Muscle of leg (tissue), 11 donors: ENCODE data around the gene PGBD1. TPM values are rescaled to one million over a fixed set of nuclear protein-coding genes. Genes with fewer than 3 reads are reported as not detected.

Source experiments
- DNase-seq: peaks from one replicate; pipeline ENCODE4 v3.0.0; 2013
- H3K27ac ChIP-seq: one replicate; pipeline ENCODE4 v1.5.1; 2013; ENCODE audit warnings: mild to moderate bottlenecking, low read length, control low read depth
- H3K27me3 ChIP-seq: one replicate; pipeline ENCODE4 v1.6.1; 2013; ENCODE audit warnings: low read length; ENCODE audit not compliant: control insufficient read depth, insufficient read depth
- H3K36me3 ChIP-seq: one replicate; pipeline ENCODE4 v1.6.1; 2013; ENCODE audit warnings: low read length; ENCODE audit not compliant: control insufficient read depth, insufficient read depth
- H3K4me1 ChIP-seq: one replicate; pipeline ENCODE4 v1.6.1; 2013; ENCODE audit warnings: low read length; ENCODE audit not compliant: control insufficient read depth, insufficient read depth
- H3K4me3 ChIP-seq: one replicate; pipeline ENCODE4 v1.5.1; 2013; ENCODE audit warnings: low read length, control low read depth
- H3K9me3 ChIP-seq: replicated peaks from 2 replicates; pipeline ENCODE4 v1.6.1; 2013; ENCODE audit warnings: low read depth, low read length; ENCODE audit not compliant: control insufficient read depth
- WGBS: methylation state at CpG from one replicate; pipeline ENCODE4 v1.1.5; 2013; ENCODE audit warnings: missing lambda C conversion rate; ENCODE audit not compliant: insufficient coverage; 5-methylcytosine and 5-hydroxymethylcytosine counted together
- polyA plus RNA-seq, 8 donors: library from polyadenylated mRNA; unstranded; fragments of 120-200 nt; gene quantifications; one replicate each; pipeline versions ENCODE4 v1.2.1 to v1.2.3, GENCODE V29; 2013; ENCODE audit warnings: inconsistent platforms in 1 of 8, low replicate concordance in 1 of 8; ENCODE audit not compliant: insufficient read length in 8 of 8, insufficient read depth in 1 of 8
- total RNA-seq: library from RNA; stranded (reverse); fragments of 120-200 nt; gene quantifications from one replicate; pipeline ENCODE4 v1.2.4, GENCODE V29; 2013

PGBD1 gene
- total and polyA plus RNA-seq, 9 donors = 5.9 to 7.4 (median 6.2) TPM

GRCh38 chr6:28334286-28335039 is 53.1 kb downstream of the PGBD1 start:
- peak overlapping the region; percentile 72 for H3K4me3 ChIP-seq
- H3K4me1 ChIP-seq = peaks cover 7% of the 10 kb centered on the region
- peak overlapping the region; percentile 99 for H3K27ac ChIP-seq
- 100% methylated on average over 1 of the region's 7 CpGs for WGBS
- H3K27me3 ChIP-seq = no peaks in the 10 kb centered on the region
- no peak for DNase-seq
- H3K9me3 ChIP-seq = no peaks in the 10 kb centered on the region
- peaks cover under 1% of the 10 kb centered on the region for H3K36me3 ChIP-seq

GRCh38 chr6:28335040-28335563 is 53.7 kb downstream of the PGBD1 start:
- WGBS = 2% methylated on average over 6 of the region's 12 CpGs
- Histone ChIP-seq H3K27me3 (no peaks in the 10 kb centered on the region), H3K4me1 (peaks cover 7% of the 10 kb centered on the region)

GRCh38 chr6:28335564-28336283 is 54.4 kb downstream of the PGBD1 start, which contains the start of gene ZSCAN31:
Gene ZSCAN31 (minus strand): TSS chr6:28336148. CDS start chr6:28329683, 6,465 bp downstream.
- H3K36me3 ChIP-seq = no peaks in the 10 kb centered on the region
- H3K4me1 ChIP-seq = peaks cover 7% of the 10 kb centered on the region
- peak within 1 kb of the TSS; percentile 99 for H3K27ac ChIP-seq
- no peaks in the 10 kb centered on the region for H3K27me3 ChIP-seq
- peak within 1 kb of the TSS; percentile 72 for H3K4me3 ChIP-seq
- H3K9me3 ChIP-seq = no peaks in the 10 kb centered on the region
- DNase-seq = peak; percentile 99
- under 1% methylated on average over 26 of the region's 35 CpGs for WGBS

More at GRCh38 chr6:28335040-28335563, 53.7 kb downstream of the PGBD1 start:
- no peaks in the 10 kb centered on the region for H3K36me3 ChIP-seq
- H3K4me3 ChIP-seq = peak overlapping the region; percentile 72
- H3K9me3 ChIP-seq = no peaks in the 10 kb centered on the region
- peak overlapping the region; percentile 99 for H3K27ac ChIP-seq
- DNase-seq = no peak

- Histone ChIP-seq H3K9me3 (no peaks in the 10 kb centered on the region), H3K27me3 (no peaks in the 10 kb centered on the region), H3K4me1 (peaks cover 7% of the 10 kb centered on the region), H3K27ac (peak overlapping the region; percentile 99), H3K4me3 (peak overlapping the region; percentile 72), H3K36me3 (no peaks in the 10 kb centered on the region)
- WGBS = 8% methylated on average over 19 of the region's 24 CpGs
- peak; percentile 90 for DNase-seq
Measured at GRCh38 chr6:28336284-28337120, 55.1 kb downstream of the PGBD1 start.

GRCh38 chr6:28337121-28337520 is 55.7 kb downstream of the PGBD1 start:
- no peaks in the 10 kb centered on the region for H3K36me3 ChIP-seq
- H3K4me3 ChIP-seq = peak overlapping the region; percentile 72
- H3K9me3 ChIP-seq = no peaks in the 10 kb centered on the region
- H3K4me1 ChIP-seq = peaks cover 7% of the 10 kb centered on the region
- no peaks in the 10 kb centered on the region for H3K27me3 ChIP-seq
- no peak for DNase-seq
- H3K27ac ChIP-seq = peak overlapping the region; percentile 99

GRCh38 chr6:28340310-28341095 is 59.1 kb downstream of the PGBD1 start:
- no peak for DNase-seq
- H3K36me3 ChIP-seq = no peaks in the 10 kb centered on the region
- WGBS = no CpG with 5 or more reads among the region's 1 CpG
- no peak overlapping the region for H3K4me3 ChIP-seq
- H3K27ac ChIP-seq = no peak overlapping the region
- H3K27me3 ChIP-seq = peaks cover 6% of the 10 kb centered on the region
- H3K4me1 ChIP-seq = peaks cover 4% of the 10 kb centered on the region
- no peaks in the 10 kb centered on the region for H3K9me3 ChIP-seq

GRCh38 chr6:28343898-28344677 is 62.7 kb downstream of the PGBD1 start:
- H3K27me3 ChIP-seq = peaks cover 8% of the 10 kb centered on the region
- DNase-seq = no peak
- WGBS = no CpG with 5 or more reads among the region's 1 CpG

GRCh38 chr6:28345201-28345600 is 63.8 kb downstream of the PGBD1 start:
- WGBS = no CpG with 5 or more reads among the region's 1 CpG

More at GRCh38 chr6:28343898-28344677, 62.7 kb downstream of the PGBD1 start:
- H3K4me1 ChIP-seq = no peaks in the 10 kb centered on the region
- no peak overlapping the region for H3K4me3 ChIP-seq
- no peaks in the 10 kb centered on the region for H3K9me3 ChIP-seq
- no peaks in the 10 kb centered on the region for H3K36me3 ChIP-seq
- no peak overlapping the region for H3K27ac ChIP-seq

GRCh38 chr6:28347119-28347518 is 65.7 kb downstream of the PGBD1 start:
- DNase-seq = no peak
- Histone ChIP-seq H3K4me3 (no peak overlapping the region), H3K27me3 (peaks cover 8% of the 10 kb centered on the region), H3K27ac (no peak overlapping the region), H3K36me3 (no peaks in the 10 kb centered on the region), H3K9me3 (no peaks in the 10 kb centered on the region), H3K4me1 (peaks cover 6% of the 10 kb centered on the region)
- WGBS = 0% methylated on average over 1 of the region's 2 CpGs

More at GRCh38 chr6:28345201-28345600, 63.8 kb downstream of the PGBD1 start:
- Histone ChIP-seq H3K36me3 (no peaks in the 10 kb centered on the region), H3K27me3 (peaks cover 8% of the 10 kb centered on the region), H3K27ac (no peak overlapping the region), H3K4me3 (no peak overlapping the region), H3K4me1 (no peaks in the 10 kb centered on the region), H3K9me3 (no peaks in the 10 kb centered on the region)
- no peak for DNase-seq
